Epithelial cell of esophagus (primary cell): ENCODE results near the gene DCST2.

Experiments
- DNase-seq: peaks from one replicate; pipeline ENCODE4 v3.0.0; 2010; ENCODE audit warnings: low read depth
- H3K4me3 ChIP-seq: 2 replicates; pipeline ENCODE4 v1.5.1; 2011; ENCODE audit warnings: mild to moderate bottlenecking, low read length, control low read depth
- CTCF ChIP-seq: IDR thresholded peaks from 2 replicates; pipeline ENCODE4 v1.5.1; 2011; ENCODE audit warnings: low read depth, mild to moderate bottlenecking, low read length, control low read depth, inconsistent platforms; ENCODE audit not compliant: insufficient read depth; ENCODE audit errors: missing control alignments

DCST2 gene

GRCh38 chr1:154972517-154973343 is 60.9 kb downstream of the DCST2 start:
- no peak for TF ChIP-seq CTCF
- H3K4me3 ChIP-seq: peak overlapping the region; percentile 61
- DNase-seq: peak; percentile 98

GRCh38 chr1:154972213-154972516 is 61.4 kb downstream of the DCST2 start:
- H3K4me3 ChIP-seq: peak overlapping the region; percentile 44
- DNase-seq: no peak
- TF ChIP-seq CTCF: no peak

GRCh38 chr1:154971341-154971998 is 62.1 kb downstream of the DCST2 start:
- peak overlapping the region; percentile 96 for H3K4me3 ChIP-seq
- no peak for TF ChIP-seq CTCF
- DNase-seq: peak; percentile 85

GRCh38 chr1:154970631-154971340 is 62.8 kb downstream of the DCST2 start, which contains the start of gene SHC1:
Gene SHC1 (minus strand): TSS chr1:154970747. CDS start chr1:154970526, 221 bp downstream.
- no peak for TF ChIP-seq CTCF
- H3K4me3 ChIP-seq: peak within 1 kb of the TSS; percentile 96
- peak; percentile 95 for DNase-seq

- DNase-seq: no peak
- no peak for TF ChIP-seq CTCF
- peak overlapping the region; percentile 96 for H3K4me3 ChIP-seq
These were observed 63.6 kb downstream of the DCST2 start for GRCh38 chr1:154969860-154970452.

GRCh38 chr1:154969246-154969645 is 64.3 kb downstream of the DCST2 start:
- no peak for TF ChIP-seq CTCF
- no peak for DNase-seq
- peak overlapping the region; percentile 96 for H3K4me3 ChIP-seq
